K562 (cell line): ENCODE measurements around the gene PPARG. TPM values are rescaled to one million over a fixed set of nuclear protein-coding genes. Genes with fewer than 3 reads are reported as not detected.

ENCODE experiments used
- ATAC-seq: fragments of 200-7000 bp; cut with Tn5 transposase; 3 replicates; pipeline ENCODE4 v1.9.1; 2020; ENCODE audit warnings: moderate library complexity
- BruUV-seq: library from RNA; stranded (reverse); fragments of 400-500 nt; replicated peaks from 2 replicates; lab custom pipeline; 2021; lab: Mats Ljungman, UMichigan
- CTCF ChIA-PET: fragments of 300-600 bp; formaldehyde crosslinking; extraction: SDS; loops from one replicate; lab custom pipeline; 2021; ENCODE audit warnings: low intra/inter-chr PET ratio; lab: Yijun Ruan, JAX
- POLR2A ChIA-PET: fragments of 300-600, 350-650 bp; sonication (Branson Sonifier 250); formaldehyde crosslinking; extraction: SDS; loops from one replicate; lab custom pipeline; 2021; ENCODE audit warnings: antibody characterized with exemption, inconsistent platforms; lab: Yijun Ruan, JAX
- DNase-seq, 4 experiments: peaks; one replicate each; pipeline versions ENCODE4 v3.0.0 to v3.0.0-alpha.2; 2011 to 2018; ENCODE audit warnings: low spot score in 3 of 4, mixed read lengths in 3 of 4; ENCODE audit errors: extremely low read depth in 1 of 4
- FAIRE-seq: peaks from 2 replicates; lab custom pipeline; 2011; peaks lifted over from hg19 to GRCh38; lab: Jason Lieb, UNC
- H2AFZ ChIP-seq: 2 replicates; pipeline ENCODE4 v1.6.0; 2011; ENCODE audit warnings: low read depth, low read length, control low read depth, inconsistent platforms
- H3K27ac ChIP-seq: fragments of 200-600 bp; 3 replicates; pipeline ENCODE4 v1.8.0; 2011; ENCODE audit warnings: low read depth, mild to moderate bottlenecking, control low read depth, inconsistent platforms, low read length, moderate library complexity, mixed read lengths; ENCODE audit errors: extremely low read depth
- H3K27me3 ChIP-seq, 2 experiments: fragments of 300-600 bp in 1 of 2; 2 replicates in 1 of 2; 3 replicates in 1 of 2; pipeline versions ENCODE4 v1.6.0 to v1.8.0; 2011; ENCODE audit warnings: inconsistent platforms in 2 of 2, low read length in 2 of 2, mild to moderate bottlenecking in 1 of 2, mixed read lengths in 1 of 2, moderate library complexity in 1 of 2; ENCODE audit not compliant: control insufficient read depth in 2 of 2, insufficient read depth in 2 of 2
- H3K36me3 ChIP-seq: fragments of 300-600 bp; 3 replicates; pipeline ENCODE4 v1.8.0; 2011; ENCODE audit warnings: mild to moderate bottlenecking, low read length, inconsistent platforms; ENCODE audit not compliant: control insufficient read depth, insufficient read depth
- H3K4me1 ChIP-seq, 2 experiments: fragments of 200-600 bp in 1 of 2; replicated peaks in 1 of 2; 2 replicates in 1 of 2; 3 replicates in 1 of 2; pipeline versions ENCODE4 v1.5.1 to v1.8.0; 2011; ENCODE audit warnings: inconsistent platforms in 2 of 2, low read length in 2 of 2, mild to moderate bottlenecking in 1 of 2, mixed read lengths in 1 of 2, moderate library complexity in 1 of 2; ENCODE audit not compliant: control insufficient read depth in 2 of 2, insufficient read depth in 2 of 2
- H3K4me2 ChIP-seq: 2 replicates; pipeline ENCODE4 v1.6.1; 2011; ENCODE audit warnings: low read length, control low read depth, inconsistent platforms, mixed read lengths; ENCODE audit not compliant: insufficient read depth
- H3K4me3 ChIP-seq: fragments of 200-600 bp; sonication (generic), shearing (Covaris generic); 2 replicates; pipeline ENCODE4 v1.5.1; 2016; ENCODE audit warnings: control low read depth, inconsistent platforms
- H3K79me2 ChIP-seq: fragments of 200-600 bp; 3 replicates; pipeline ENCODE4 v1.8.0; 2011; ENCODE audit warnings: low read length, inconsistent platforms; ENCODE audit not compliant: control insufficient read depth, insufficient read depth
- H3K9ac ChIP-seq, 2 experiments: 2 replicates each; pipeline versions ENCODE4 v1.6.0 to v1.6.1; 2011; ENCODE audit warnings: low read depth in 2 of 2, low read length in 2 of 2, control low read depth in 1 of 2, inconsistent platforms in 1 of 2, mild to moderate bottlenecking in 1 of 2, mixed read lengths in 1 of 2; ENCODE audit not compliant: insufficient read depth in 1 of 2
- H3K9me1 ChIP-seq: one replicate; pipeline ENCODE4 v1.6.0; 2011; ENCODE audit warnings: inconsistent platforms, mild to moderate bottlenecking, low read length, moderate library complexity; ENCODE audit not compliant: control insufficient read depth, insufficient read depth
- H3K9me3 ChIP-seq: replicated peaks from 2 replicates; pipeline ENCODE4 v1.5.1; 2011; ENCODE audit warnings: low read depth, low read length, inconsistent platforms; ENCODE audit not compliant: control insufficient read depth, insufficient read depth
- H4K20me1 ChIP-seq: replicated peaks from 2 replicates; pipeline ENCODE4 v1.6.1; 2011; ENCODE audit warnings: low read length, inconsistent platforms, mixed read lengths; ENCODE audit not compliant: control insufficient read depth, insufficient read depth
- CBX2 ChIP-seq: fragments of 200-600 bp; sonication (generic); IDR thresholded peaks from one replicate; pipeline ENCODE4 v1.6.1; 2012; ENCODE audit warnings: mild to moderate bottlenecking, low read length, inconsistent platforms; ENCODE audit not compliant: insufficient read depth, poor library complexity, severe bottlenecking
- GTF2F1 ChIP-seq: IDR thresholded peaks from 2 replicates; pipeline ENCODE4 v1.6.1; 2011; ENCODE audit warnings: low read depth, low read length, improper control_type of control experiment
- HDAC8 ChIP-seq: fragments of 450-650 bp; IDR thresholded peaks from 2 replicates; pipeline ENCODE4 v1.6.1; 2016; ENCODE audit warnings: mild to moderate bottlenecking, missing genetic modification characterization, moderate library complexity, missing compliant biosample characterization
- HNRNPLL ChIP-seq: fragments of 200-400 bp; formaldehyde crosslinking; IDR thresholded peaks from 2 replicates; pipeline ENCODE4 v1.6.1; 2017; ENCODE audit warnings: low read length, low read depth, mild to moderate bottlenecking; ENCODE audit not compliant: poor library complexity, severe bottlenecking
- KDM1A ChIP-seq, 2 experiments: fragments of 450-650 bp; IDR thresholded peaks; 2 replicates each; pipeline ENCODE4 v1.6.1; 2016; ENCODE audit warnings: mild to moderate bottlenecking in 2 of 2
- MTA2 ChIP-seq: fragments of 450-650 bp; IDR thresholded peaks from 2 replicates; pipeline ENCODE4 v1.6.1; 2016; ENCODE audit warnings: low read depth
- NFATC3 ChIP-seq: fragments of 450-650 bp; IDR thresholded peaks from 2 replicates; pipeline ENCODE4 v1.6.1; 2017; ENCODE audit warnings: mild to moderate bottlenecking
- SAFB2 ChIP-seq: fragments of 200-400 bp; formaldehyde crosslinking; IDR thresholded peaks from 2 replicates; pipeline ENCODE4 v1.6.1; 2018; ENCODE audit warnings: borderline replicate concordance, low read length, low read depth, moderate library complexity; ENCODE audit not compliant: severe bottlenecking
- TAL1 ChIP-seq: fragments of 450-650 bp; IDR thresholded peaks from 2 replicates; pipeline ENCODE4 v1.6.1; 2016; ENCODE audit warnings: mild to moderate bottlenecking
- TCFL5 ChIP-seq: fragments of 250-450 bp; sonication (Bioruptor Pico); conservative IDR thresholded peaks from 2 replicates; pipeline ENCODE4 v1.6.1; 2021; ENCODE audit warnings: mild to moderate bottlenecking, moderate library complexity, matching md5 sums
- ZNF764 ChIP-seq: fragments of 250-450 bp; sonication (Bioruptor Pico); IDR thresholded peaks from 2 replicates; pipeline ENCODE4 v1.4.0; 2020; ENCODE audit warnings: low read depth, mild to moderate bottlenecking, moderate library complexity
- WGBS: fragments of 100-300 bp; shearing (Covaris generic); methylation state at CpG from one replicate; pipeline ENCODE4 v1.1.6; 2016; ENCODE audit warnings: low coverage, mixed read lengths; ENCODE audit not compliant: insufficient coverage; ENCODE audit errors: missing lambda C conversion rate; 5-methylcytosine and 5-hydroxymethylcytosine counted together
- in situ Hi-C: fragments of 300-500 bp; cut with MboI; formaldehyde crosslinking; loops from 4 replicates; pipeline ENCODE4 v1.15.0; 2018; ENCODE audit warnings: inconsistent platforms, mixed read lengths
- intact Hi-C: fragments of 100-400 bp; cut with micrococcal nuclease; formaldehyde crosslinking; loops from 2 replicates; pipeline ENCODE4 v1.14.2; 2022
- polyA plus RNA-seq, 8 experiments: library from polyadenylated mRNA; depleted of rRNA in 4 of 8; stranded (reverse) in 5 of 8; unstranded in 3 of 8; fragments of >200 nt; fragmentation: Nextera tagmentation in 2 of 8; fragmentation: Illumina TruSeq in 1 of 8; extraction: Ambion mirVana in 2 of 8; extraction: Trizol in 1 of 8; gene quantifications; 2 replicates each; pipeline versions ENCODE4 v1.2.1 to v1.2.3, GENCODE V29; 2011 to 2014; ENCODE audit warnings: inconsistent platforms in 1 of 8, missing spikeins in 1 of 8
- total RNA-seq, 7 experiments: library from RNA; depleted of rRNA in 6 of 7; stranded (reverse); fragments of >200 nt in 6 of 7; fragmentation: Illumina TruSeq in 2 of 7; extraction: Trizol in 2 of 7; gene quantifications; 2 replicates each; pipeline versions ENCODE4 v1.2.1 to v1.2.3, GENCODE V29; 2011 to 2021; ENCODE audit warnings: low replicate concordance in 1 of 7
- TF ChIP-seq, protein P1 (sequence below), 2 experiments: fragments of 250-450 bp in 1 of 2; fragments of 450-650 bp in 1 of 2; sonication (Bioruptor Pico) in 1 of 2; IDR thresholded peaks; 2 replicates each; pipeline versions ENCODE4 v1.6.1 to v1.8.0; 2016 to 2021; ENCODE audit warnings: mild to moderate bottlenecking in 2 of 2, moderate library complexity in 2 of 2, missing compliant biosample characterization in 1 of 2, missing genetic modification characterization in 1 of 2
- TF ChIP-seq, protein P2 (sequence below): IDR thresholded peaks from 3 replicates; pipeline ENCODE4 v1.6.1; 2011; ENCODE audit warnings: borderline replicate concordance, mild to moderate bottlenecking, moderate library complexity; ENCODE audit not compliant: insufficient read length; ENCODE audit errors: extremely low read depth

The PPARG gene
- total and polyA plus RNA-seq, 9 of the 15 experiments (the other 6 are each of a cell fraction or from before 2014, with no cell fraction given) = not detected

DNA sequence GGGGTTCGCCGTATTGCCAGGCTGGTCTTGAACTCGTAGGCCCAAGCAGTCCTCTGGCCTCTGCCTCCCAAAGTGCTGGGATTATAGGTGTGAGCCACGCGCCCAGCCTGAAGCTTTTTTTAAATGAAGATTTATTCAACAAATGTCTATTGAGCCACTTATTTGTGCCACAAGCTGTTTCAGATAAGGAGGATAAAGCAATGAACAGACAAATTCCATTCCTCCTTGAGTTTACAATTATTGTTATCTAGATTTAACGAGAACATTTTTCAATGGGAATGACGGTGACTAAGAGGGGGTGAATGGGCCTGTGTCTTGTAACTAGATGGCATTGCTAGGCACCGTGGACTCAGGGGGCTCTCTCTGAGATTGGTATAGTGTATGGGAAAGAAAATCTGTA, 10.2 kb downstream of the PPARG start:
- H3K79me2 ChIP-seq = no peaks in the 10 kb centered on the region
- H3K9me1 ChIP-seq = no peaks in the 10 kb centered on the region
- no peaks in the 10 kb centered on the region for H4K20me1 ChIP-seq
- intact Hi-C loops (no loop called here), in situ Hi-C loops (no loop called here)
- DNase-seq (no peak), ATAC-seq (no peak), FAIRE-seq (no peak)
- no peak overlapping the region for H3K4me2 ChIP-seq
- POLR2A ChIA-PET = no interaction called here
- no peaks in the 10 kb centered on the region for H3K9me3 ChIP-seq
- CTCF ChIA-PET = no interaction called here
- peaks cover 6 to 12% of the 10 kb centered on the region in 2 experiments; a peak in 4 of 5 replicates for H3K27me3 ChIP-seq
- no TSS peak for BruUV-seq
- no peak overlapping the region for H3K9ac ChIP-seq
- 4% methylated on average over 8 of the region's 8 CpGs for WGBS
- H3K4me3 ChIP-seq = no peak overlapping the region
- no peaks in the 10 kb centered on the region for H3K36me3 ChIP-seq
- no peak overlapping the region for H3K27ac ChIP-seq
- no peak for TF ChIP-seq TCFL5 (CRISPR knock-in tag)
- no peak for TF ChIP-seq CBX2
- TF ChIP-seq, all 486 proteins: peak for 0
- Histone ChIP-seq H2AFZ (no peak overlapping the region), H3K4me1 (no peaks in the 10 kb centered on the region)

DNA sequence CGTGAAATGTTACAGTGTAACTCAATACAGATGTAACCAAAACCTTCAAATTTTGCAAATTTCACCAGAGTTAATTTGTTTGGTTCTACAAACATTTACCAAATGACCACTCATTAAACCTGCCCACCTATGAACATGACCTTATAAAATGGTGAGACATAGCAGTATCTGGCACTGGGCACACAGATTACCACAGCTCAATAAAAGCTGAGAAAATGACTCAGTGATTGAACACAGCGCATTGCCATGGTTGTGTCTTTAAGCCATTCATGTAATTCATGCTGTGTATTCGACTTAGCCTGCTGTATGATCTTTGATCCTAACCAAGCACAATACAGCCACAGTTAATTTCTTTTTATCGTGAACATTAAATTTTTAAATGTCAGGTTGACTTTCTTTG, 11.3 kb downstream of the PPARG start:
- Histone ChIP-seq H3K27me3 (peaks cover 8 to 12% of the 10 kb centered on the region in 2 experiments; a peak in 4 of 5 replicates), H3K9me3 (no peaks in the 10 kb centered on the region), H3K27ac (no peak overlapping the region), H3K79me2 (no peaks in the 10 kb centered on the region), H3K9me1 (no peaks in the 10 kb centered on the region), H3K36me3 (no peaks in the 10 kb centered on the region), H3K4me2 (no peak overlapping the region), H3K4me3 (no peak overlapping the region), H3K9ac (no peak overlapping the region), H3K4me1 (no peaks in the 10 kb centered on the region), H2AFZ (no peak overlapping the region), H4K20me1 (no peaks in the 10 kb centered on the region)
- no peak for ATAC-seq
- CTCF ChIA-PET = no interaction called here
- intact Hi-C loops (no loop called here), in situ Hi-C loops (no loop called here)
- 0% methylated on average over 4 of the region's 4 CpGs for WGBS
- no TSS peak for BruUV-seq
- POLR2A ChIA-PET = no interaction called here
- no peak for DNase-seq
- peak; percentile 42 for FAIRE-seq
- no peak for TF ChIP-seq NFATC3
- no peak for TF ChIP-seq GTF2F1
- no peak for TF ChIP-seq MTA2
- TF ChIP-seq, protein P1, sequence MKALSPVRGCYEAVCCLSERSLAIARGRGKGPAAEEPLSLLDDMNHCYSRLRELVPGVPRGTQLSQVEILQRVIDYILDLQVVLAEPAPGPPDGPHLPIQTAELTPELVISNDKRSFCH (CRISPR knock-in tag; IDR thresholded peaks at IDR 0.05) = no peak
- TF ChIP-seq, protein P1 (tag; IDR thresholded peaks at IDR 0.05) = no peak
- no peak for TF ChIP-seq ZNF764
- no peak for TF ChIP-seq HDAC8 (tag)
- TF ChIP-seq HNRNPLL = no peak
- no peak for TF ChIP-seq TAL1
- TF ChIP-seq, protein P2, sequence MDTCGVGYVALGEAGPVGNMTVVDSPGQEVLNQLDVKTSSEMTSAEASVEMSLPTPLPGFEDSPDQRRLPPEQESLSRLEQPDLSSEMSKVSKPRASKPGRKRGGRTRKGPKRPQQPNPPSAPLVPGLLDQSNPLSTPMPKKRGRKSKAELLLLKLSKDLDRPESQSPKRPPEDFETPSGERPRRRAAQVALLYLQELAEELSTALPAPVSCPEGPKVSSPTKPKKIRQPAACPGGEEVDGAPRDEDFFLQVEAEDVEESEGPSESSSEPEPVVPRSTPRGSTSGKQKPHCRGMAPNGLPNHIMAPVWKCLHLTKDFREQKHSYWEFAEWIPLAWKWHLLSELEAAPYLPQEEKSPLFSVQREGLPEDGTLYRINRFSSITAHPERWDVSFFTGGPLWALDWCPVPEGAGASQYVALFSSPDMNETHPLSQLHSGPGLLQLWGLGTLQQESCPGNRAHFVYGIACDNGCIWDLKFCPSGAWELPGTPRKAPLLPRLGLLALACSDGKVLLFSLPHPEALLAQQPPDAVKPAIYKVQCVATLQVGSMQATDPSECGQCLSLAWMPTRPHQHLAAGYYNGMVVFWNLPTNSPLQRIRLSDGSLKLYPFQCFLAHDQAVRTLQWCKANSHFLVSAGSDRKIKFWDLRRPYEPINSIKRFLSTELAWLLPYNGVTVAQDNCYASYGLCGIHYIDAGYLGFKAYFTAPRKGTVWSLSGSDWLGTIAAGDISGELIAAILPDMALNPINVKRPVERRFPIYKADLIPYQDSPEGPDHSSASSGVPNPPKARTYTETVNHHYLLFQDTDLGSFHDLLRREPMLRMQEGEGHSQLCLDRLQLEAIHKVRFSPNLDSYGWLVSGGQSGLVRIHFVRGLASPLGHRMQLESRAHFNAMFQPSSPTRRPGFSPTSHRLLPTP = no peak
- no peak for TF ChIP-seq KDM1A (IDR thresholded peaks at IDR 0.05)
- TF ChIP-seq SAFB2 = no peak
